CD4-positive, alpha-beta T cell treated with Interferon gamma for 1 hour (primary cell): ENCODE measurements around the gene C1orf167.

Experiments used
- DNase-seq: peaks from one replicate; pipeline ENCODE4 v3.0.0-alpha.2; 2020

Gene C1orf167

DNA sequence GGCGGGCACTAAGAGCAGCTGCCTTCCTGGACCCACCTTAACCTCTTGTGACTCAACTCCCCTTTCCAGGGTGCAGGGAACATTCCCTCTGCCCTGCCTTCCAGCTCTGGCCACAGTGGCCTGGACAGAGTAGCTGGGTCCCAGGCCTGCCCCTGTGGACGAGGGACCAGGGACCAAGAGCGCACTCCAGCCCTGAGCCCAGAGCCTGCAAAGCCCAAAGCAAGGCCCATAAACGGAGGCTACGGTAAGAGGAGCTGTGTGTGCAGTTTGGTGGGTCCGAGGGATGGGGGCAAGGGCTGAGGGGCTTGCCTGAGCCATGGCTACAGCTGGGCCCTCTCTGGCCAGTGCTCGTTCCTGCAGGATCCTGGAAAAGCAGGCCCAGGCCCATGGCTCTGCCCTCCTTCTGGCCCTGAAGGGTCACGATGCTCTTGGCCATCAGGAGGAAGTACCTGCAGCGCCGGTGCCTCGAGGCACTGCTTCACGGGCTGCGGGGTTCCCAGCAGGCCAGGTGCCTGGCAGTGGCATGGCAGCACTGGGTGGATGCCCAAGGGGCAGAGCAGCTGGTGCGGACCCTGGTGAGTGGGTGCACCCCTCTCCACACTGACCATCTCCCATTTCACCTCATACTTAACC, 25.9 kb downstream of the C1orf167 start:
- no peak for DNase-seq

- no peak for DNase-seq
These were observed 26.6 kb downstream of the C1orf167 start for GRCh38 chr1:11788549-11789053.

DNA sequence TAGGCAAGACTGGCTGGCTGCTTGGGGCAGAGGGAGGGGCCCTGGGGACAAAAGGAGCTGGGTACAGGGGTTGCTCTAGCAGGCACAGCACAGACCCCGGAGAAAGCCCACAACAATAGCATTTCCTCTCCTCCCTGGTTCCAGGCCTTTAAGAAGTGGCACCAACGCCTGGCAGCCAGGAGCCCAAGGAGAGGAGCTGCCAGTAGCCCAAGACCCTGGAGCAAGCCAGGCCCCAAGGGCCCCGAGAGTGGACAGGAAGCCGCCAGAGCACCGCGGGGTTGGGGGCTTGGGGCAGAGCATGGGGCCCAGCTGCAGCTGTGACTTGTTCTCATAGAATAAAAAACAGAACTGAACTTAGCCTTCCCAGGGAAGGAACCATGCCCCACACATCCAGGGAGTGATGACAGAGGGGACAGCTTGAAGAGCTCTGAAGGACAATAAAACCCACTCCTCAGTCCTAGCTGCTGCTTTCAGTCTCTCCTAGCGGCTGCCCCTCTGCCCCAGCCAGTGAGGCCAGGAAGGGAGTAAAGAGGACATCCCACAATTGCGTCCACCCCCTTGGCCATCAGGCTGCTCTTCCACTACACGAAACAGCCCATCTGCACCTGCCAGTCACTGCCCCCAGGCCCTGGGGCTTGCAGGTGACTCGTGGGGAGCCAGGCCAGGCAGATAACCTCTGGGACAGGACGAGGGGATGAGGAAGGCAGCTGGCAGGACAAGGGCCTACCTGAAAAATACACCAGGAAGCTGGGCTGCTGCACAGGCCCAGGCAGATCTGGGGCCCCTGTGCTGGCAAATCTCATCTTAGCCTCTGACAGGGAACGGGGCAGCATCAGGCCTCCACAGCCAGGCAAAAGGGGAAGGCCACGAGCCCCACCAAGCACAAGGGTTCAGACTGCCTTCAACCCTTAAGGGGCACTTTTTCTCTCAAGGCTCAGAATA, 27.4 kb downstream of the C1orf167 start:
- no peak for DNase-seq

DNA sequence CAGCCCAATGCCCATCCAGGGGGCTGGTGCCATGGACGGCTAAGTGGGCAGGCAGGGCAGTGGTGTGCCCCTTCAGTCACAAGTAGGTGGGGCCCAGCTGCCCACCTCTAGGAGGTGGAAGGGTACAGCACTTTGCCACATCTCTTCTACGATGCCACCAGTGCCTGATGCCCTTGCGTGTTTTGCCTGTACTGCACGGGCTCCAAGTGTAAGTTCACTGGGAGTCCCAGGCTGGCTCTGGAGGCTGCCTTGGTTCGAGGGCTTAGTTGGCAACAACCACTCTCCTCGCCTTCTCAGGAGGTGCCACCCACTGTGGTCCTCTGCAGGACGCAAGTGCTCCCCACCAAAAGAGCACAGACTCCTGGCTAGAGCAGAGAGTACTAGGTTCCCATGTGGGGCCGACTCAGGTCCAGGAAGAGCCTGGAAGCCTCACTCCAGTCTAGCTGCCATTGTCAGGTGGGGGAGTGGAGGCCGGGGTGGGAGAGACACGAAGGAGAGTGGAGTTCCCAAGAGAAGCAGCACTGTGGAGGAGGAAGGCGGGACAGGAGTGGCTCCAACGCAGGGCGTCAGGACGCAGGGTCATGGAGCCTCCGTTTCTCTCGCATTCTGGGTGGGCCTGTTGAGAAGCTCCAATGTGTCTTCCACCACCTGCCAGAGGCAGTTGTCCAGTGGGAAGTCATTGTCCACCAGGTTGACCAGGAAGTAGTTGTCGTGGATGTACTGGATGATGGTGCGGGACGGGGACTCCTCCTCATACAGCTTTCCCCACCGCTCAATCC, 28.3 kb downstream of the C1orf167 start:
- DNase-seq = no peak

GRCh38 chr1:11790880-11791715, 29.1 kb downstream of the C1orf167 start:
- peak; percentile 84 for DNase-seq

DNA sequence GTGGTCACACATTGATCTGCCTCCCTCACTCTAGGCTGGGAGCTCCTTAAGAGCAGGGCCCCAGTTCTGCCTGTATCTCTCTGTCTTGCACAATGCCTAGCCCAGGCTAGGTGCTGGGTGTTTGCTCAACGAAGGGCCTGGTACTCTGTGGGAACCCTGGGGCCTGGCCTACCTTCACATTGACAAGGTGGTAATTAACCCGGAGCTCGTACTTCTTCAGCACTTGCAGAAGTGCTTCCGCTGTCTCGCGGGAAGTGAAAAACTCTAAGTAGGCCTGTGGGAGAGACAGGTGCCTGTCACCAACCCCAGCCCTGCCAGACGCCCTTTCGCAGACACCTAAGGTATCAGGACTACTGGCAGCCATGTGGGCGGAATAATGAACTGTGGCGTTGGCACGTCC, 30.1 kb downstream of the C1orf167 start:
- no peak for DNase-seq

DNA sequence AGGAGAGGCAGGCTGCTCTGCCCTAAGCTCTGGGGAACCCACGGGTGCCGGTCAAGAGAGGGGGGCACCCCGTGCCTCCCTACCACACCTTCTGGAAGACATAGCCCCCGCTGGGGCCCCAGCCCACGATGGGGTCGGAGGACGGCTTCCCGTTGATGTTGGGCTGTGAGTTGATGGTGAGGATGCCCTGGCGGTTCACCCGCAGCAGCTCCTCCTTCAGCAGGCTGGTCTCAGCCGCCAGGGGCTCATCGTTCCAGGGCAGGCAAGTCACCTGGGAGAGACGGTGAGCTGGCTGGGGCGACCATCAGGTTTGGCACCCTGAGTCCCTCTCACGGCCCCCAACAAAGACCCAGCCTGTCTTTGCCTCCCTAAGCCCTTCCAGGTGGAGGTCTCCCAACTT, 31.8 kb downstream of the C1orf167 start:
- DNase-seq = no peak

GRCh38 chr1:11794446-11795237, 32.6 kb downstream of the C1orf167 start:
- no peak for DNase-seq

GRCh38 chr1:11795238-11795890, 33.4 kb downstream of the C1orf167 start:
- no peak for DNase-seq

DNA sequence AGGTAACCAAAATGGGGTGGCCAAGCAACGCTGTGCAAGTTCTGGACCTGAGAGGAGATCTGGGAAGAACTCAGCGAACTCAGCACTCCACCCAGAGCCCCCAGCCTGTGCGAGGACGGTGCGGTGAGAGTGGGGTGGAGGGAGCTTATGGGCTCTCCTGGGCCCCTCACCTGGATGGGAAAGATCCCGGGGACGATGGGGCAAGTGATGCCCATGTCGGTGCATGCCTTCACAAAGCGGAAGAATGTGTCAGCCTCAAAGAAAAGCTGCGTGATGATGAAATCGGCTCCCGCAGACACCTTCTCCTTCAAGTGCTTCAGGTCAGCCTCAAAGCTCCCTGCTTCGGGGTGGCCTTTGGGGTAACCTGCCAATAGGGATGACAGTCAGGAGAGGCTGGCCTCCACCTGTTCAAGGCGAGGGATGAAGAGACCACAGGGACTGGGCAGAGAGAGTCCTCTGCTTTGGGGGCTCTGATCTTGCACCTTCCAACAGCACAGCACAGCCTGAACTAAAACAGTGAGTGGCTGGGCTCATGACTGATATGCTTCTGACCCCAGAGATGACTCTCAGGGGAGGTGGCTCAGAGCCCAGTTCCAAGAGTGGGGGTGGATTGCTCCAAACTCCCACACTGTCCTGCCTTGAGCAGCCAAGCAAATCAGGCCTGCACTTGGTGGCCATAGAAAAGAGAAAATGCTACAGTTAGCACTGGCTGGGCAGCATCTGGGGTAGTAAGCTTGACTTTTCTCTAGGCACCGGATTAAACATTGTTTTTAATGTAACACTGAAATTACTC, 34.2 kb downstream of the C1orf167 start:
- DNase-seq = no peak

DNA sequence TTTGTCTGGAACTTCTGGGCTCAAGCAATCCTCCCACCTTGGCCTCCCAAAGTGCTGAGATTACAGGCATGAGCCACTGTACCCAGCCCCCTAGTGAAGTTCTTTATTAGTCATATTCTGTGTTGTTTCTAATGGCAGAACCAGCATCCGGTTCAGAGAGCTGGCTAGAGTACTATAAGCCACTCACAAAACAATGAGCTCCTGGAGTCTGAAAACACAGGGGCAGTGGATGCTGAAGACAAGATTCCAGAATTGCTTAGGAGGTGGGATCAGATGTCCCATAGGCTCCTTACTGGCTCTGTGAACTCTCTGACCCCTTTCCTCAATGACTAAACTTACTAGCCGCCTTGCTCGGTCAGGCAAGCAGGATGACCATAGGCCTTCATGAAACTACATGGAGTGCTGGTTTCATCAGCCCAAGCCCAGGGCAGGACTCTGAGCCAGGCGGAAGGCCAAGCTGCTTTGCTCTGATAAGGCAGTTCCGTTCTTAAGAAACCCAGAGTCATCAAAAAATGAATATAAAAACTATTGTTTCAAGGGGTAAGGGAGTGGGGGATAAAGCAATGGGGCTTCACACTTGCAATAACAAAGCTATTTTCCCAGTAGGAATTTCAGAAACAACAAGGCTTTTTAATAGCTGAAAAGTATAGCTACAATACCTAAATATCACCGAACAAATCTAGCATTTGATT, 35.7 kb downstream of the C1orf167 start:
- no peak for DNase-seq

- no peak for DNase-seq
These were observed 37.1 kb downstream of the C1orf167 start for GRCh38 chr1:11799099-11799498.

DNA sequence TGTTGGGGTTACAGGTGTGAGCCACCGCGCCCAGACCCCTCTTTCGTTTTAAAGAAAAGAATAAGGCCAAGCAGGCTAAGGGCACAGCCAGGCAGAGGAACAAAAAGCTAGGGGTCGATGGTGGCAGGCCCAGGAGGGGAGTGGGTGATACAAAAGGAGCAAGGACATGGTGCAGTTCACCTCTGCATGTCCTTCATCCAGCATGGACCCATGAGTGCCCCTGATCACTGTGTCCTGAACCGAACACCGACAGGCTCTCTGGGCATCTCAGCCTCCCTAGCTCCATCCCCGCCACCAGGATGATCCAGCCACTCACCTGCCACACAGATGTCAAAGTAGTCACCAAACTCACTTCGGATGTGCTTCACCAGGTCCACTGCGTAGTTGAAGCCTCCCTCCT, 37.9 kb downstream of the C1orf167 start:
- no peak for DNase-seq

- DNase-seq = no peak
These were observed 38.4 kb downstream of the C1orf167 start for GRCh38 chr1:11800391-11800755.

- no peak for DNase-seq
These were observed 38.9 kb downstream of the C1orf167 start for GRCh38 chr1:11800756-11801433.

DNA sequence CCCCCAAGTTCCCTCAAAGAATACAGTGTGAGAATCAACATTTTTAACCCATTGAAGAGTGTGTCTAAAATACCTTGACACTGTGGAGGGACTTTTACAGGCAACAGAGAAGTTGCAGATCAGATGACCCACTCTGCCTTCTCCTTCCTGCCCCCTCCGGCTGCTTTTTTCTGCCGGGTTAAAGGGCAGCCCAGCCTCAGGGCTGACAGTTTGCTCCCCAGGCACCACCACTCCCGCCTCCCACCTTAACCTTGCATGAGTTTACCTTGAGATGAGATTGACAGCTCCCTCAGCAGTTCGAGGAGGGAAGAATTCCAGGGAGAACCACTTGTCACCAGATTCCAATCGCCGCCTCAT, 40.6 kb downstream of the C1orf167 start:
- DNase-seq = peak; percentile 24

- DNase-seq = peak; percentile 78
These were observed 41.2 kb downstream of the C1orf167 start for GRCh38 chr1:11802973-11803885.
